Subcutaneous abdominal adipose tissue (tissue), 5 donors: ENCODE results near the gene CEACAM8.
"Not testable (repeated sequence)": the region's sequence is repeated elsewhere in the genome, so short reads cannot be mapped to it uniquely, and the experiment has no call there.

Source experiments
- H3K27ac ChIP-seq: one replicate; pipeline ENCODE4 v1.7.0; 2013; ENCODE audit warnings: low read depth, mild to moderate bottlenecking, inconsistent platforms, low read length, moderate library complexity
- H3K27me3 ChIP-seq, 5 donors: one replicate each; pipeline ENCODE4 v1.7.0; 2013; ENCODE audit warnings: low read length in 5 of 5, inconsistent platforms in 1 of 5; ENCODE audit not compliant: control insufficient read depth in 5 of 5, insufficient read depth in 4 of 5
- H3K36me3 ChIP-seq, 5 donors: one replicate each; pipeline ENCODE4 v1.7.0; 2013; ENCODE audit warnings: low read length in 5 of 5; ENCODE audit not compliant: control insufficient read depth in 5 of 5, insufficient read depth in 5 of 5
- H3K4me1 ChIP-seq, 5 donors: one replicate each; pipeline ENCODE4 v1.7.0; 2013; ENCODE audit warnings: low read length in 5 of 5, mild to moderate bottlenecking in 3 of 5, moderate library complexity in 1 of 5; ENCODE audit not compliant: control insufficient read depth in 5 of 5, insufficient read depth in 5 of 5
- H3K4me3 ChIP-seq, 5 donors: one replicate each; pipeline ENCODE4 v1.7.0; 2013; ENCODE audit warnings: low read length in 5 of 5, low read depth in 1 of 5
- H3K9ac ChIP-seq, 5 donors: one replicate each; pipeline ENCODE4 v1.7.0; 2013; ENCODE audit warnings: low read length in 5 of 5, mild to moderate bottlenecking in 4 of 5, moderate library complexity in 3 of 5
- H3K9me3 ChIP-seq, 5 donors: one replicate each; pipeline ENCODE4 v1.7.0; 2013; ENCODE audit warnings: low read length in 5 of 5; ENCODE audit not compliant: control insufficient read depth in 5 of 5
- donor health status: healthy.
- donor health status: healthy.
- donor health status: healthy.
- donor health status: healthy.
- donor health status: healthy.

Gene CEACAM8

GRCh38 chr19:42613666-42614065 lies 18.9 kb upstream of the CEACAM8 start:
- no peak overlapping the region for H3K27ac ChIP-seq
- peaks cover 0 to 20% (median 11%) of the 10 kb centered on the region in 5 donors for H3K4me1 ChIP-seq
- no peaks in the 10 kb centered on the region for H3K9me3 ChIP-seq
- H3K4me3 ChIP-seq: no peak overlapping the region
- no peak overlapping the region for H3K9ac ChIP-seq
- H3K36me3 ChIP-seq: no peaks in the 10 kb centered on the region
- no peaks in the 10 kb centered on the region for H3K27me3 ChIP-seq

- not testable (repeated sequence) for H3K27me3 ChIP-seq, H3K27ac ChIP-seq, H3K9me3 ChIP-seq, H3K36me3 ChIP-seq, H3K4me3 ChIP-seq, H3K9ac ChIP-seq
- H3K4me1 ChIP-seq: peaks cover 2 to 32% (median 27%) of the 10 kb centered on the region in 5 donors
These were observed 15.7 kb upstream of the CEACAM8 start for GRCh38 chr19:42610401-42610915.

- Histone ChIP-seq H3K27me3 (no peaks in the 10 kb centered on the region), H3K9ac (no peak overlapping the region), H3K36me3 (no peaks in the 10 kb centered on the region), H3K27ac (no peak overlapping the region), H3K9me3 (no peaks in the 10 kb centered on the region), H3K4me1 (peaks cover 2 to 17% (median 15%) of the 10 kb centered on the region in 5 donors), H3K4me3 (peak overlapping the region in 1 of 5 donors; percentile 29)
These were observed 12.1 kb upstream of the CEACAM8 start for GRCh38 chr19:42606660-42607351.

DNA sequence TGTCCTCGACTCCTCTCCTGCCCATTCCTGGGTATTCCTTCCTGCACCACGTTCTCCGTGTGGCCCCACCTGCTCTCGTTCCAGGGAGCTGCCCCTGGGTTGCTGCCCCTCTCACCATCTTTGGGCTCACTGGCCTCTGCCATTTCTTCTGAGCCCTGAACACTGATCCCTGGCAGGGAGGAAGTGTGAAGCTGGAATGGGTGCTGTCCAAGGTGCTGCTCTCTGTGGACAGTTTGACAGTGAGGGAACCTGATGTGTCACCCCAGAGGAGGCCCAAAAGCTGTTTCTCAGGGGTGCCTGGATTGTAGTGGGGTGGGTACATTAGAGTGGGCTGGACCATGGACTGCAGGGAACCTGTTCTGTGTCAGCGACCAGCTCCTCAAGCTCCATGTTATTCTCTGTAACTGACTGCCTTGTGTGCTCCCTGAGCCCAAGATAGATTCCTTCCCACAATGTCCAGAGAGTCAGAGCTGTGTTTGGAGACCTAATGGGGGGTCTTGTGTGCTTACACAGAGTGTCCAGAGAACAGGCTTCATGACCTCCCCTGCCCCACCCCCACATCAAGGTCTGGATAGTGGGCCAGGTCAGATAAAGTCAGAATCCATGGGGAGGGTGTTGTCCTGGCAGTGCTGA lies 7.2 kb upstream of the CEACAM8 start:
- Histone ChIP-seq H3K27me3 (no peaks in the 10 kb centered on the region), H3K4me1 (peaks cover 2 to 10% (median 7%) of the 10 kb centered on the region in 5 donors), H3K36me3 (no peaks in the 10 kb centered on the region), H3K27ac (no peak overlapping the region), H3K4me3 (no peak overlapping the region), H3K9me3 (no peaks in the 10 kb centered on the region), H3K9ac (no peak overlapping the region)

- H3K4me3 ChIP-seq: no peak overlapping the region
- H3K4me1 ChIP-seq: peaks cover 0 to 15% (median 8%) of the 10 kb centered on the region in 5 donors
- H3K27me3 ChIP-seq: no peaks in the 10 kb centered on the region
- H3K27ac ChIP-seq: no peak overlapping the region
- no peak overlapping the region for H3K9ac ChIP-seq
- no peaks in the 10 kb centered on the region for H3K9me3 ChIP-seq
- H3K36me3 ChIP-seq: no peaks in the 10 kb centered on the region
These were observed 1.8 kb upstream of the CEACAM8 start for GRCh38 chr19:42596391-42597072.

GRCh38 chr19:42595550-42596172 lies 937 bp upstream of the CEACAM8 start:
- no peaks in the 10 kb centered on the region for H3K9me3 ChIP-seq
- H3K9ac ChIP-seq: no peak overlapping the region
- no peak overlapping the region for H3K27ac ChIP-seq
- no peaks in the 10 kb centered on the region for H3K36me3 ChIP-seq
- H3K27me3 ChIP-seq: no peaks in the 10 kb centered on the region
- H3K4me1 ChIP-seq: peaks cover 0 to 15% (median 8%) of the 10 kb centered on the region in 5 donors
- no peak overlapping the region for H3K4me3 ChIP-seq

DNA sequence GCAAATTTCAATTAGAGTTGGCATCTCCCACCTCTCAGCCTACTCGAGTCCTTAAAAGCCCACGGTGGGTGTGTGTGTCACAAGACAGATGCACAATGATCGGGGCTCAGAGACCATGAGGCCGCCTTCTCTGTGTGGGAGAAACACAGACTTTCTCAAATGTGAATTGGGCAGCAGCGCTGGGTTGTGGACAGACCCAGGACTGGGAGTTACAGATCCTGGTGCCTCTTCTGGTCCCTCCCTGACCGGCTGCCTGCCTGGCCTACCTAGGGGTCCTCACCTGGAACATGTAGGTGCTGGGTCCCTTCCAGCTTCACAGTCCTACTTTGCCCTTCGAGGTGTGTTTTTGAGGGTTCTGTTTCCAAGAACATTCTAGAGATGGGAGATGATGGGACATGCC lies 4.9 kb downstream of the CEACAM8 start:
- Histone ChIP-seq H3K36me3 (no peaks in the 10 kb centered on the region), H3K9ac (no peak overlapping the region), H3K4me1 (peaks cover 0 to 7% (median 0%) of the 10 kb centered on the region in 5 donors), H3K9me3 (no peaks in the 10 kb centered on the region), H3K4me3 (no peak overlapping the region), H3K27me3 (no peaks in the 10 kb centered on the region), H3K27ac (no peak overlapping the region)

DNA sequence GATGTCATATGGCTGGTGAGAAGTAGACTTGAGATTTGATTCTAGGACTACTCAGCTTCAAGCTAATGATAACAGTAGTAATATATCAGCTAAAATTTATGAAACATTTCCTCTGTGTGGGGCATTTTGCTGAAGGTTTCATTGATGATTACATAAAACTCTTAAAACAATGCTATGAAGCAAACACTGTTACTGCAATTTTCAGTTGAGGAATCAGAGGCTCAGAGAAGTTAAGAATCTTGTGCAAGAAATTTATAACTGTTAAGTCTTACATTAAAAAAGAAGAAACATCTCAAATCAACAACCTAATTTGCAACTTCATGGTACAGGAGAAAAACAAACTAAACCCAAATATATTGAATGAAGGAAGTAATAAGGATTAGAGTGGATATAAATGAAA lies 10.3 kb downstream of the CEACAM8 start:
- no peak overlapping the region for H3K9ac ChIP-seq
- H3K9me3 ChIP-seq: no peaks in the 10 kb centered on the region
- H3K36me3 ChIP-seq: no peaks in the 10 kb centered on the region
- no peak overlapping the region for H3K27ac ChIP-seq
- no peaks in the 10 kb centered on the region for H3K4me1 ChIP-seq
- H3K4me3 ChIP-seq: no peak overlapping the region
- H3K27me3 ChIP-seq: no peaks in the 10 kb centered on the region

- H3K36me3 ChIP-seq: no peaks in the 10 kb centered on the region
- H3K4me3 ChIP-seq: no peak overlapping the region
- H3K9me3 ChIP-seq: no peaks in the 10 kb centered on the region
- H3K9ac ChIP-seq: no peak overlapping the region
- no peak overlapping the region for H3K27ac ChIP-seq
- H3K4me1 ChIP-seq: peaks cover 4 to 16% (median 10%) of the 10 kb centered on the region in 5 donors
- no peaks in the 10 kb centered on the region for H3K27me3 ChIP-seq
These were observed 17.7 kb downstream of the CEACAM8 start for GRCh38 chr19:42577016-42577415.
